HepG2 (cell line): ENCODE results near the gene SIK3. TPM values are rescaled to one million over a fixed set of nuclear protein-coding genes. Genes with fewer than 3 reads are reported as not detected.

Experiments used
- ATAC-seq: fragments of 200-7000 bp; cut with Tn5 transposase; 3 replicates; pipeline ENCODE4 v1.9.1; 2020; ENCODE audit warnings: mild to moderate bottlenecking, moderate library complexity
- BruUV-seq: library from RNA; stranded (reverse); fragments of 400-500 nt; replicated peaks from 2 replicates; lab custom pipeline; 2021; lab: Mats Ljungman, UMichigan
- CTCF ChIA-PET: fragments of 300-600 bp; formaldehyde crosslinking; extraction: SDS; loops from one replicate; lab custom pipeline; 2021; ENCODE audit warnings: low total read pairs, inconsistent platforms, low intra/inter-chr PET ratio; lab: Yijun Ruan, JAX
- POLR2A ChIA-PET: fragments of 350-600 bp; sonication (Branson Sonifier 250); formaldehyde crosslinking; loops from one replicate; lab custom pipeline; 2020; ENCODE audit warnings: antibody characterized with exemption, inconsistent platforms; lab: Yijun Ruan, JAX
- DNase-seq: peaks from one replicate; pipeline ENCODE4 v3.0.0-alpha.2; 2015; ENCODE audit warnings: low spot score
- FAIRE-seq: peaks from 3 replicates; lab custom pipeline; 2011; peaks lifted over from hg19 to GRCh38; lab: Jason Lieb, UNC
- H2AFZ ChIP-seq: one replicate; pipeline ENCODE4 v1.6.1; 2011; ENCODE audit warnings: low read length, inconsistent platforms
- H3K27ac ChIP-seq: fragments of 300-600 bp; 3 replicates; pipeline ENCODE4 v1.8.0; 2011; ENCODE audit warnings: mixed run types, mild to moderate bottlenecking, mixed read lengths, low read length, inconsistent platforms; ENCODE audit not compliant: insufficient read depth; ENCODE audit errors: extremely low read length
- H3K27me3 ChIP-seq, 2 experiments: fragments of 200-600 bp in 1 of 2; 2 replicates in 1 of 2; 3 replicates in 1 of 2; pipeline versions ENCODE4 v1.6.0 to v1.8.0; 2011; ENCODE audit warnings: low read length in 2 of 2, mild to moderate bottlenecking in 2 of 2, moderate library complexity in 2 of 2, inconsistent platforms in 1 of 2; ENCODE audit not compliant: insufficient read depth in 2 of 2, control insufficient read depth in 1 of 2
- H3K36me3 ChIP-seq, 2 experiments: fragments of 200-600 bp in 1 of 2; replicated peaks in 1 of 2; 2 replicates in 1 of 2; 3 replicates in 1 of 2; pipeline versions ENCODE4 v1.5.1 to v1.8.0; 2011; ENCODE audit warnings: low read length in 2 of 2, inconsistent platforms in 1 of 2; ENCODE audit not compliant: insufficient read depth in 2 of 2, control insufficient read depth in 1 of 2
- H3K4me1 ChIP-seq: 2 replicates; pipeline ENCODE4 v1.5.1; 2012; ENCODE audit warnings: low read length, inconsistent platforms; ENCODE audit not compliant: insufficient read depth
- H3K4me2 ChIP-seq: 2 replicates; pipeline ENCODE4 v1.6.0; 2011; ENCODE audit warnings: low read depth, low read length, inconsistent platforms
- H3K4me3 ChIP-seq, 3 experiments: fragments of 200-600 bp in 1 of 3; sonication (generic), shearing (Covaris generic) in 1 of 3; replicated peaks in 1 of 3; 2 replicates each; pipeline ENCODE4 v1.5.1; 2011 to 2016; ENCODE audit warnings: low read length in 3 of 3, inconsistent platforms in 2 of 3, low read depth in 2 of 3, mild to moderate bottlenecking in 2 of 3, control low read depth in 1 of 3, mixed read lengths in 1 of 3; ENCODE audit not compliant: insufficient read depth in 1 of 3
- H3K79me2 ChIP-seq: one replicate; pipeline ENCODE4 v1.6.1; 2011; ENCODE audit warnings: low read length, inconsistent platforms; ENCODE audit not compliant: insufficient read depth
- H3K9ac ChIP-seq: 2 replicates; pipeline ENCODE4 v1.6.0; 2011; ENCODE audit warnings: mild to moderate bottlenecking, low read depth, low read length, inconsistent platforms; ENCODE audit not compliant: insufficient read depth
- H3K9me3 ChIP-seq: 2 replicates; pipeline ENCODE4 v1.5.1; 2012; ENCODE audit warnings: mild to moderate bottlenecking, low read length
- H4K20me1 ChIP-seq: 2 replicates; pipeline ENCODE4 v1.6.0; 2011; ENCODE audit warnings: inconsistent platforms, mild to moderate bottlenecking, low read length, moderate library complexity; ENCODE audit not compliant: insufficient read depth
- EED ChIP-seq: sonication (generic); formaldehyde crosslinking; IDR thresholded peaks from 2 replicates; pipeline ENCODE4 v1.5.0; 2020; ENCODE audit warnings: mild to moderate bottlenecking, missing genetic modification reagents
- IKZF5 ChIP-seq: IDR thresholded peaks from 2 replicates; pipeline ENCODE4 v1.6.1; 2018; ENCODE audit warnings: missing genetic modification reagents, mild to moderate bottlenecking, missing compliant biosample characterization
- KDM1A ChIP-seq: IDR thresholded peaks from 2 replicates; pipeline ENCODE4 v1.6.1; 2016; ENCODE audit warnings: missing compliant biosample characterization
- MLLT10 ChIP-seq: sonication (generic); formaldehyde crosslinking; IDR thresholded peaks from 2 replicates; pipeline ENCODE4 v1.4.0; 2020; ENCODE audit warnings: missing genetic modification reagents
- NR0B2 ChIP-seq: sonication (generic); formaldehyde crosslinking; IDR thresholded peaks from 2 replicates; pipeline ENCODE4 v1.4.0; 2020; ENCODE audit warnings: mild to moderate bottlenecking, missing genetic modification reagents
- SOX5 ChIP-seq: IDR thresholded peaks from 2 replicates; pipeline ENCODE4 v1.6.1; 2016; ENCODE audit warnings: borderline replicate concordance
- TARDBP ChIP-seq: sonication (generic); formaldehyde crosslinking; IDR thresholded peaks from 2 replicates; pipeline ENCODE4 v1.8.0; 2022; ENCODE audit warnings: mild to moderate bottlenecking, missing genetic modification reagents
- ZNF205 ChIP-seq: IDR thresholded peaks from 2 replicates; pipeline ENCODE4 v1.6.1; 2018; ENCODE audit warnings: missing biosample characterization, missing genetic modification reagents
- ZNF30 ChIP-seq: sonication (generic); formaldehyde crosslinking; IDR thresholded peaks from 2 replicates; pipeline ENCODE4 v1.5.0; 2020; ENCODE audit warnings: mild to moderate bottlenecking, missing genetic modification reagents
- ZNF451 ChIP-seq: sonication (generic); formaldehyde crosslinking; IDR thresholded peaks from 2 replicates; pipeline ENCODE4 v1.5.0; 2020; ENCODE audit warnings: mild to moderate bottlenecking, missing genetic modification reagents
- ZNF615 ChIP-seq: sonication (generic); formaldehyde crosslinking; IDR thresholded peaks from 2 replicates; pipeline ENCODE4 v1.5.0; 2020; ENCODE audit warnings: mild to moderate bottlenecking, missing genetic modification reagents, borderline replicate concordance
- WGBS: methylation state at CpG from one replicate; pipeline ENCODE4 v1.1.6; 2017; ENCODE audit warnings: low lambda C conversion rate; 5-methylcytosine and 5-hydroxymethylcytosine counted together
- in situ Hi-C: cut with HindIII; loops from 2 replicates; pipeline ENCODE4 v1.10.0; 2017; ENCODE audit warnings: low pct_unique_long_range_greater_than_20kb; ENCODE audit not compliant: extremely low pct_ligation_motif_present
- intact Hi-C: fragments of 100-400 bp; cut with micrococcal nuclease; formaldehyde crosslinking; loops from one replicate; pipeline ENCODE4 v1.10.0; 2022; ENCODE audit not compliant: unreplicated experiment
- polyA plus RNA-seq, 8 experiments: library from polyadenylated mRNA; depleted of rRNA in 3 of 8; stranded (reverse) in 7 of 8; unstranded in 1 of 8; fragments of >200 nt; fragmentation: Illumina TruSeq in 4 of 8; extraction: Trizol in 4 of 8; gene quantifications; 2 replicates each; pipeline versions ENCODE4 v1.2.1 to v1.2.3, GENCODE V29; 2011 to 2016; ENCODE audit warnings: low read depth in 4 of 8, missing spikeins in 1 of 8, mixed read lengths in 1 of 8; ENCODE audit not compliant: insufficient read depth in 1 of 8
- total RNA-seq, 5 experiments: library from RNA; depleted of rRNA; stranded (reverse); fragments of >200 nt; fragmentation: Illumina TruSeq; extraction: Trizol; gene quantifications; 2 replicates each; pipeline ENCODE4 v1.2.3, GENCODE V29; 2016; ENCODE audit warnings: low read depth in 1 of 5

The SIK3 gene
- total and polyA plus RNA-seq, 2 of the 13 experiments (the other 11 are each of a cell fraction or from before 2014, with no cell fraction given) = 5.7 to 9.8 TPM

GRCh38 chr11:116811194-116811593, 287.0 kb downstream of the SIK3 start:
- FAIRE-seq = no peak

GRCh38 chr11:116808262-116809175, 289.7 kb downstream of the SIK3 start:
- FAIRE-seq = peak; percentile 97
- BruUV-seq = TSS peak; percentile 98
- TF ChIP-seq NR0B2 (CRISPR knock-in tag) = no peak
- TF ChIP-seq SOX5 (CRISPR knock-in tag) = peak; percentile 97
- TF ChIP-seq IKZF5 (CRISPR knock-in tag) = peak; percentile 85; the same call in 1 of the 2 replicates
- TF ChIP-seq MLLT10 (CRISPR knock-in tag) = no peak
- TF ChIP-seq TARDBP (CRISPR knock-in tag) = peak; percentile 91
- TF ChIP-seq ZNF451 (CRISPR knock-in tag) = no peak

More at GRCh38 chr11:116811194-116811593, 287.0 kb downstream of the SIK3 start:
- Histone ChIP-seq H3K9me3 (no peaks in the 10 kb centered on the region), H4K20me1 (no peaks in the 10 kb centered on the region), H3K27me3 (no peaks in the 10 kb centered on the region), H3K36me3 (no peaks in the 10 kb centered on the region), H3K4me1 (peaks cover 93% of the 10 kb centered on the region), H3K79me2 (no peaks in the 10 kb centered on the region), H3K9ac (no peak overlapping the region), H2AFZ (no peak overlapping the region), H3K4me3 (no peak overlapping the region), H3K27ac (peak overlapping the region; percentile 4), H3K4me2 (no peak overlapping the region)
- in situ Hi-C loops (no loop called here), intact Hi-C loops (no loop called here)
- ATAC-seq (no peak), DNase-seq (no peak)
- POLR2A ChIA-PET = interaction anchor here (7.7 to 8.5 kb wide), 2 partner anchors 18 to 19 kb away, joined by 291 to 778 read pairs; partner anchors contain the start of genes APOA1, APOA4, APOA5 and APOC3
- CTCF ChIA-PET = no interaction called here
- BruUV-seq = no TSS peak
- WGBS = 94% methylated on average over 3 of the region's 3 CpGs
- no peak for TF ChIP-seq EED (CRISPR knock-in tag)
- TF ChIP-seq KDM1A (CRISPR knock-in tag) = no peak
- no peak for TF ChIP-seq ZNF615 (CRISPR knock-in tag)
- no peak for TF ChIP-seq ZNF205 (CRISPR knock-in tag)
- TF ChIP-seq ZNF30 = no peak

More at GRCh38 chr11:116808262-116809175, 289.7 kb downstream of the SIK3 start:
- peak; percentile 92 for ATAC-seq
- Histone ChIP-seq H3K79me2 (no peaks in the 10 kb centered on the region), H4K20me1 (no peaks in the 10 kb centered on the region), H3K4me1 (peaks cover 86% of the 10 kb centered on the region), H3K4me3 (peak overlapping the region; percentile 20 to 62 (median 31); a peak in 5 of 6 replicates), H3K36me3 (no peaks in the 10 kb centered on the region), H2AFZ (no peak overlapping the region), H3K9me3 (no peaks in the 10 kb centered on the region), H3K27me3 (no peaks in the 10 kb centered on the region), H3K27ac (peak overlapping the region; percentile 98), H3K4me2 (peak overlapping the region; percentile 84), H3K9ac (peak overlapping the region; percentile 84)
- ChIA-PET POLR2A (interaction anchor here (0.7 to 8.5 kb wide), 14 partner anchors 8 to 288 kb away, joined by 3 to 778 read pairs (median 5); partner anchors contain the start of genes APOA1, APOA4, APOA5 and APOC3), CTCF (no interaction called here)
- intact Hi-C loops (loop anchor here (1.0 kb wide), 2 partner anchors 16 to 21 kb away; partner anchors contain the start of gene APOC3), in situ Hi-C loops (no loop called here)
- under 1% methylated on average over 12 of the region's 14 CpGs for WGBS
- peak; percentile 98 for DNase-seq
